GM12875 (cell line): ENCODE data around the gene KIRREL2.

Source experiments
- H3K4me3 ChIP-seq: one replicate; pipeline ENCODE4 v1.5.1; 2011; ENCODE audit warnings: low read depth, low read length, control low read depth
- CTCF ChIP-seq: IDR thresholded peaks from 2 replicates; pipeline ENCODE4 v1.5.1; 2011; ENCODE audit warnings: low read depth, mild to moderate bottlenecking, control low read depth, inconsistent platforms, low read length, moderate library complexity, borderline replicate concordance; ENCODE audit not compliant: insufficient read depth

The KIRREL2 gene

GRCh38 chr19:35913589-35913988 lies 56.9 kb downstream of the KIRREL2 start:
- H3K4me3 ChIP-seq, result no peak overlapping the region
- TF ChIP-seq CTCF, result no peak

- TF ChIP-seq CTCF, result no peak
- no peak overlapping the region for H3K4me3 ChIP-seq
Observed at GRCh38 chr19:35915443-35915842, 58.7 kb downstream of the KIRREL2 start.
